GM12801 (cell line): ENCODE data around the gene CHMP6.

Experiments
- TF ChIP-seq, protein P1 (sequence below): IDR thresholded peaks from one replicate; pipeline ENCODE4 v1.5.1; 2011; ENCODE audit warnings: control low read depth; ENCODE audit not compliant: insufficient read length; ENCODE audit errors: extremely low read depth

Gene CHMP6

DNA sequence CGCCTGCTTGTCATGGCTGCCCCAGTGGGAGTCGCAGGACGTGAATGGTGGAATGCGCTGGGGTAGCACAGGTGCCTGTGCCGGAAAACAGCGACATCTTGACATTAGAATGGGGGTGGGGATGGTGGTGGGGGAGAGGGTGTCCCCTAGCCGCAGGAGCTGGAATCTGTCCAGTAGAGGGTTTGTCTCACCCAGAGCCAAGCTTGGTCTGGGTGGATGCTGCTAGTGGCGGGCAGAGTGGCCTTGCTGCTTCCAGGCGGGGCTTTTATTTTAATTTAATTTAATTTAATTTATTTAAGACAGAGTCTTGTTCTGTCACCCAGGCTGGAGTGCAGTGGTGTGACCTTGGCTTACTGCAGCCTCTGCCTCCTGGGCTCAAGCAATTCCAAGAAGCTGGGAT, 51.0 kb downstream of the CHMP6 start:
- TF ChIP-seq, protein P1, sequence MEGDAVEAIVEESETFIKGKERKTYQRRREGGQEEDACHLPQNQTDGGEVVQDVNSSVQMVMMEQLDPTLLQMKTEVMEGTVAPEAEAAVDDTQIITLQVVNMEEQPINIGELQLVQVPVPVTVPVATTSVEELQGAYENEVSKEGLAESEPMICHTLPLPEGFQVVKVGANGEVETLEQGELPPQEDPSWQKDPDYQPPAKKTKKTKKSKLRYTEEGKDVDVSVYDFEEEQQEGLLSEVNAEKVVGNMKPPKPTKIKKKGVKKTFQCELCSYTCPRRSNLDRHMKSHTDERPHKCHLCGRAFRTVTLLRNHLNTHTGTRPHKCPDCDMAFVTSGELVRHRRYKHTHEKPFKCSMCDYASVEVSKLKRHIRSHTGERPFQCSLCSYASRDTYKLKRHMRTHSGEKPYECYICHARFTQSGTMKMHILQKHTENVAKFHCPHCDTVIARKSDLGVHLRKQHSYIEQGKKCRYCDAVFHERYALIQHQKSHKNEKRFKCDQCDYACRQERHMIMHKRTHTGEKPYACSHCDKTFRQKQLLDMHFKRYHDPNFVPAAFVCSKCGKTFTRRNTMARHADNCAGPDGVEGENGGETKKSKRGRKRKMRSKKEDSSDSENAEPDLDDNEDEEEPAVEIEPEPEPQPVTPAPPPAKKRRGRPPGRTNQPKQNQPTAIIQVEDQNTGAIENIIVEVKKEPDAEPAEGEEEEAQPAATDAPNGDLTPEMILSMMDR, result no peak

DNA sequence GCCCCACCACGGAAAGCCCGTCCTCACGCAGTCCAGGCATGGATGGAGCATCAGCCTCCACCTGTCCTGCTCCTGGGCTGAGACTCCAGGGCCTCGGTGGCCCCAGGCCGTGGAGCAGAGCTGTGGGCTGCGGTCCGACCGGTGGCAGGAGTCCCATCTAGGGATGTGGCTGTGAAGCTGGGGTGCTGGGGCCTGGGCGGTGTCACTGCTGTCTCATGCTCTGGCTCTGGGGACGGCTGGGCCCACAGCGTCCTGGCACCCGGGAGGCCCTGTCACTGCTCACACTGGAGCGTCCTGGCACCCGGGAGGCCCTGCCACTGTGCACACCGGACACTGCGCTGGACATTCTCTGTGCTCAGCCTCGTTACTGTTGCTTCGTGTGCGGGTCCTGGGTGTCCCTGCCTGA, 51.7 kb downstream of the CHMP6 start:
- TF ChIP-seq, protein P1, result no peak

DNA sequence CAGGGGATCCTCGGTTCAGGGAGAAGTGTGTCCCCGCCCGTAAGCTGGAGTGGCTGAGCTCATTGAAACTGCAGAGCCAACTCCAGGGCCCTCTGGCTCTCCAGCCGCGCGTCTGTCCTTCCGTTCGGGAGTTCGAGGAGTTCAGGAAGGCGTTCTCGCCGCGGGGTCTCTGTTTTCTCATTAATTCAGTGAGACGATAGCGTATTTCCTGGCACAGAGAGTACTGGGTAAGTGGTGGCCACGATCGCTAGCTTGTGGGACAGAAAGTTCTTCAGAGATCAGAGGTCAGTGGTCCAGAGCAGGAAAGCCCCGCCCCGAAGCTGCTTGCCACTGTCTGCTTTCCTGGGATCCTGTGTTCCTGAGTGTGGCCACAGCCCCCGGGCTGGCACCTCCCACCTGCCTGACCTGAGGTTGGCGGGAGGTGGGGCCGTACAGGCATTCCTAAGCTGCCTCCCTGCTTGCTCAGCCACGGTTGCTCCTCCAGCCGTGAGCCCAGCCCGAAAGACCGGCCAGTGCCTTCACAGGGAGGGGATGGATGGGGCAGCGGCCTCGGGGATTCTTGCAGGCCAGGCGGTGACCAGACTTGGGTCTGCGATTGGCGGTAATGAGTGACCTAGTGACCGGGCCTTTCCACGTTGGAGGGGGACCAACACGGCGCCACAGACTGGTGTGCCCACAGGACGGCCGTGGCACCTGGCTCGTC, 52.2 kb downstream of the CHMP6 start:
- TF ChIP-seq, protein P1, result no peak

DNA sequence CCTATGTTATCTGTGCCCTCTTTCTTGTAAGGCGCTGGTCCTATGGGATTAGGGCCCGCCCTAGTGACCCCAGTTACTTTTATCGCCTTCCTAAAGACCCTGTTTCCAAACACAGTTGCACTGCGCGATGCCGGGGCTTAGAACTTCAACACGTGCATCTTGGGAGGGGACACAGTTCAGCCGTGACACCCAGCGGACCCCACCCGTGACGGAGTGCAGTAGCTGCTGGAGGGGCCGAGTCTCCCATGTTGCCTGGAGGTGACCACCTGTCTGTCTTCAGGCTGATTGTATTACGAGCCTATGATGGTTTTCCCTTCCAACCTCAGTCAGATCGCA, 52.8 kb downstream of the CHMP6 start:
- TF ChIP-seq, protein P1, result no peak

DNA sequence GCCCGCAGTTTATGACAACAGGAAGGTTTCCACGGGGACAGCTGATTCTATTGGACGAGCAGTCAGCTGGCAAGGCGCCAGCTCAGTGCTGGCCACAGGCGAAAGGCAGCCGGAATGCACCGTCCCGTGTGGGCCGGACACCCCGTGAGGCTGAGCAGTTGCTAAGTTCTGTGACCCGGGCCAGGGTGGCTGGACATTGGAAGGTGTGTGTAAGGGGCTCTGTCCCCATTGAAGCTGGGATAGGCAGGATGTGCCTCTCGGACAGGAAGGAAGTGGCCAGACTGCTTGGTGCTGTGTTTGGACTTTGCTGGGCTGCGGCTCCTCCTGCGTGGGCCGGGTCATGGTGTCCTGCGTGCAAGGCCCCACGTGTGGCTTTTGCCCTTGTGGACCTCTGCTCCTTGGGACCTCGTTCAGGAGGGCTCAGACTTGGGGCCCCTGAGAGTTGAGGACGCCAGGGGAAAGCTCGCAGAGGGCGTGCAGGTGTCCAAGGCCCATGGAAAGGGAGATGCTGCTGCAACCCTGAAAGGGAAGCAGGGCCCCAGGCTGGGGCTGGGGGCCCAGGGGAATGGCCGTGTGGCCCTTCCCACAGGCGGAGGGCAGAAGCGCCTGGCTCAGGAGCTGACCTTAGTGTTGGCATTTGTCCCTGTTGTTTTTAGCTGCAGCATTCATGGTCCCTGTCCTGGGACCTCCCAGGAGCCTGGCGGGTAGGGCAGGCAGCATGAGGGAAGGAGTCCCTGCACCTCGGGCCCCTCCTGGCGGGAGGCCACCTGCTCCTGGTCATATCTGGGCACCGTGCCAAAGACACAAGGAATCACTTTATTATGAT, 53.3 kb downstream of the CHMP6 start:
- TF ChIP-seq, protein P1, result no peak

DNA sequence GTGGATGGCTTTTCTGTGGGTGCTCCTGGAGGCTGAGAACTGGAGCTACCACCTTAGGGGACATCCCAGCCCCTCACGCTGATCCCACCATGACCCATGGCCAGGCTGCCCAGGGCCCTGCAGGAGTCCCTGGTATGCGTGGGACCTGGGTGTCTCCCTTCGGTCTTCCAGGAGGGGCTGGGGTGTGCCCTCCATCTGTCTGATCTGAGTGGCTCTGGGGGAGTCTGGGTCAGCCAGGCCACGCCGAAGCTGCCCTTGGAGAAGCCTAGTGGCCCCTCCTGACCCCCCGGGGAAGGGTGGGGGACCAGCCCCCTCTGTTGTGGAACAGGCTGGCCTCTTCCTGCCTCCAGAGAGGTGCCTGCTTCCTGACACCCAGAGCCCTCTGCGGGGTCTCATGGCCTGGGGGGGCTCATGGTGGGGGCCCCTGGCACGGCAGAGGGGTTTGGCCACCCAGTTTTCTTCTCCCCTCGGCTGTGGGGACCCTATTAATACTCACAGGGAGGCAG, 54.0 kb downstream of the CHMP6 start:
- TF ChIP-seq, protein P1, result no peak

DNA sequence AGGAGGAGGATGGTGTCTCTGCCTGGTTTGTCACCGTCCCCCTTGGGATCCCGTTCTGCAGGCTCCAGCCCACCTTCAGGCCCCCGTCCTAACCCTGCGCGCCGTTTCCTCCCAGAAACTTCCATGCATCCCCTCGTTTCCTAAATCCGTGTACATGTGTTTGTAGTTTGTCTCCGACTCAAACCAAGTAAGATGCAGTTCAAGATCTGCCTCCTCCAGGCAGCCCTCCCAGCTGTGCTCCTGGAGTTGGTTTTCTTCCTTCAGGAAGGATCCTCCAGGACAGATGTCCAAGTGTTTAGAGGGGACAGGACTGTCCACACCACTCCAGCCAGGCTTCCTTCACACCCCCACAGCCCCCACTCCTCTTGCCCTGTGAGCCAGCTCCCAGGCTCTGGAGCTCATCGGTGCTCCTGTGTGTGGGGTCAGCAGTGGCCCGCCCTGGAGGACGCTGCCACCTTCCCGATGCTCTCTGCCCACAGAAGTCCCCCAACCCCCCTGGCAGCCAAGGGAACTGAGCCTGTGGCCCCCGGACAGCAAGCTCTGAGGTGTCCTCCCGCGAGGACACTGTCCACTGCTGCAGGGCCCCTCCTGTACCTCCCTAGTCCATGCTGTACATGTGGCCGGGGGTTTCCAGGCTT, 54.6 kb downstream of the CHMP6 start:
- TF ChIP-seq, protein P1, result no peak
